Colonic mucosa (tissue), 4 donors: Measurements from ENCODE around the gene MYB. TPM values are rescaled to one million over a fixed set of nuclear protein-coding genes. Genes with fewer than 3 reads are reported as not detected.

ENCODE experiments used
- DNase-seq: peaks from one replicate; pipeline ENCODE4 v3.0.0-alpha.2; 2020
- H3K27ac ChIP-seq: fragments of 200-600 bp; one replicate; pipeline ENCODE4 v1.8.0; 2021
- H3K27me3 ChIP-seq: fragments of 200-600 bp; one replicate; pipeline ENCODE4 v1.8.0; 2021
- H3K36me3 ChIP-seq: fragments of 200-600 bp; one replicate; pipeline ENCODE4 v1.8.0; 2021
- H3K4me1 ChIP-seq: fragments of 200-600 bp; one replicate; pipeline ENCODE4 v1.8.0; 2021; ENCODE audit warnings: mild to moderate bottlenecking
- H3K4me3 ChIP-seq: fragments of 200-600 bp; one replicate; pipeline ENCODE4 v1.8.0; 2021
- H3K9ac ChIP-seq, 2 donors: one replicate each; pipeline ENCODE4 v1.7.0; 2013; ENCODE audit warnings: control low read depth in 2 of 2, low read depth in 2 of 2, low read length in 2 of 2
- H3K9me3 ChIP-seq: fragments of 200-600 bp; one replicate; pipeline ENCODE4 v1.8.0; 2021
- intact Hi-C: fragments of 100-400 bp; cut with DNase I; formaldehyde crosslinking; loops from one replicate; pipeline ENCODE4 v1.14.1; 2022
- total RNA-seq, 2 donors: library from RNA; stranded (reverse); fragmentation: NEBNext Ultra II Directional in 1 of 2; extraction: Animal tissue kit (Norgen Biotek cat#: 25700) in 1 of 2; gene quantifications; one replicate each; pipeline ENCODE4 v1.2.1, GENCODE V29; 2021
- TF ChIP-seq, protein P1 (sequence below): fragments of 200-600 bp; IDR thresholded peaks from one replicate; pipeline ENCODE4 v1.8.0; 2022; ENCODE audit warnings: antibody characterized with exemption, mild to moderate bottlenecking
- donor health status: healthy.
- donor health status: DM: no; HTN: no; CAD: no.
- donor health status: DM: no; HTN: no; CAD: no.

The MYB gene
- total RNA-seq, 2 donors from 2014 or later: 67.2 to 78.0 TPM

GRCh38 chr6:135227758-135228157 lies 46.6 kb downstream of the MYB start:
- no peaks in the 10 kb centered on the region for H3K27me3 ChIP-seq
- no peaks in the 10 kb centered on the region for H3K36me3 ChIP-seq
- no peaks in the 10 kb centered on the region for H3K4me1 ChIP-seq
- H3K9me3 ChIP-seq: no peaks in the 10 kb centered on the region
- H3K27ac ChIP-seq: no peak overlapping the region
- TF ChIP-seq, protein P1, sequence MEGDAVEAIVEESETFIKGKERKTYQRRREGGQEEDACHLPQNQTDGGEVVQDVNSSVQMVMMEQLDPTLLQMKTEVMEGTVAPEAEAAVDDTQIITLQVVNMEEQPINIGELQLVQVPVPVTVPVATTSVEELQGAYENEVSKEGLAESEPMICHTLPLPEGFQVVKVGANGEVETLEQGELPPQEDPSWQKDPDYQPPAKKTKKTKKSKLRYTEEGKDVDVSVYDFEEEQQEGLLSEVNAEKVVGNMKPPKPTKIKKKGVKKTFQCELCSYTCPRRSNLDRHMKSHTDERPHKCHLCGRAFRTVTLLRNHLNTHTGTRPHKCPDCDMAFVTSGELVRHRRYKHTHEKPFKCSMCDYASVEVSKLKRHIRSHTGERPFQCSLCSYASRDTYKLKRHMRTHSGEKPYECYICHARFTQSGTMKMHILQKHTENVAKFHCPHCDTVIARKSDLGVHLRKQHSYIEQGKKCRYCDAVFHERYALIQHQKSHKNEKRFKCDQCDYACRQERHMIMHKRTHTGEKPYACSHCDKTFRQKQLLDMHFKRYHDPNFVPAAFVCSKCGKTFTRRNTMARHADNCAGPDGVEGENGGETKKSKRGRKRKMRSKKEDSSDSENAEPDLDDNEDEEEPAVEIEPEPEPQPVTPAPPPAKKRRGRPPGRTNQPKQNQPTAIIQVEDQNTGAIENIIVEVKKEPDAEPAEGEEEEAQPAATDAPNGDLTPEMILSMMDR: no peak
- no peak overlapping the region for H3K4me3 ChIP-seq
- intact Hi-C loops: no loop called here
- DNase-seq: no peak
- no peak overlapping the region for H3K9ac ChIP-seq

DNA sequence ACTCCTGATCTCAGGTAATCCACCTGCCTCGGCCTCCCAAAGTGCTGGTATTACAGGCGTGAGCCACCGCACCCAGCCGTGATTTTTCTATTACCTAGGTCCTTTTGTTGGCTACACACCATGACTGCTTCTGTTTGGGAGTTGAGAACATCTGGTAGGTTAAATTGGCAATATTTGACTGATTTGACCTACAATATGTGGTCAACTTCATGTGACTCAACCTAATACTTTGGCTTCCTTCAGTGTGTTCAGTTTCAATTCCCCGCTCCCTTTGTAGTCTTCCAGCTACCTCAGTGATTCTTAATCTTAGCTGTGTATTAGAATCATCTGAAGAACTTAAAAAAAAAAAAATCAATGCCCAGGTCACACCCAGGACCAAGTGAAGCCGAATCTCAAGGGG lies 47.4 kb downstream of the MYB start:
- peaks cover 3% of the 10 kb centered on the region for H3K4me1 ChIP-seq
- H3K4me3 ChIP-seq: no peak overlapping the region
- TF ChIP-seq, protein P1: no peak
- no peaks in the 10 kb centered on the region for H3K27me3 ChIP-seq
- intact Hi-C loops: no loop called here
- no peak for DNase-seq
- H3K27ac ChIP-seq: no peak overlapping the region
- no peak overlapping the region for H3K9ac ChIP-seq
- no peaks in the 10 kb centered on the region for H3K9me3 ChIP-seq
- H3K36me3 ChIP-seq: no peaks in the 10 kb centered on the region

DNA sequence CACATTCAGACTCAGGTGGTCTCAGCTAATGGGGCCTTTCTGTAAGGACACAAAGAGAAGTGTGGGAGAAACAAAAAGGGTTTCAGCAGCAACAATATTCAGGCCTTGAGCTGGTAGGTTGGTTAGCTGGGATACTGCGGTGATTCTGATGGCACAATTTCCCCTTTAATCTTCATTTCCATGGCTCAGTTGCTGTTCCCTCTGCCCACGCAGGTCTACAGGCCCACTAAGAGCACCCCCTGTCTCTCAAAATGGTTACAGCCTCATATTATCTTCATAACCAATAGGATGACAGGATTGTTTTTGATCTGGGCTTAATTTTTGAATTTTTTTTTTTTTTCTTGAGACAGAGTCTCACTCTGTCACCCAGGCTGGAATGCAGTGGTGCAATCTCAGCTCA lies 48.9 kb downstream of the MYB start:
- Histone ChIP-seq H3K9me3 (no peaks in the 10 kb centered on the region), H3K27me3 (no peaks in the 10 kb centered on the region), H3K9ac (no peak overlapping the region), H3K4me1 (peaks cover 10% of the 10 kb centered on the region), H3K4me3 (no peak overlapping the region), H3K36me3 (no peaks in the 10 kb centered on the region), H3K27ac (no peak overlapping the region)
- intact Hi-C loops: no loop called here
- TF ChIP-seq, protein P1: no peak
- no peak for DNase-seq

GRCh38 chr6:135230711-135231468 lies 49.8 kb downstream of the MYB start:
- Histone ChIP-seq H3K4me1 (peaks cover 10% of the 10 kb centered on the region), H3K9ac (no peak overlapping the region), H3K27me3 (no peaks in the 10 kb centered on the region), H3K4me3 (no peak overlapping the region), H3K36me3 (no peaks in the 10 kb centered on the region), H3K9me3 (no peaks in the 10 kb centered on the region), H3K27ac (peak overlapping the region; percentile 32)
- DNase-seq: no peak
- TF ChIP-seq, protein P1: no peak
- intact Hi-C loops: no loop called here

DNA sequence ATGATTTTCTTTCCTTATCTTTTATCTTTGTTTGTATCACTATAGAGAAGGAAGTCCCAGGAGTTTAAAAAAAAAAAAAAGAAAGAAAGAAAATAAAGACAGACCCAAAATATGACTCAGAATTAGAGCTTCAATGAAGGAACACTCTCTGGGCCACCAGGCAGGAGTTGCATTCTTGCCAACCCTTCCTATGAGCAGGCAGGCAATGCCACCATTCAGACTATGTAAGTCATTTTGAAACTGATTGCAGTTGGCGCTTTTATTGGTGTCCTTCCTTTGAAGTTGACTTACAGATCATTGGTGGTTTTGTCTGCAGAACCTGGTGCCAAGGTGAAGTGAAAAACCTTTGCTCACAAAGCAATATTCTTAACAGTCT lies 50.3 kb downstream of the MYB start:
- Histone ChIP-seq H3K9ac (no peak overlapping the region), H3K36me3 (no peaks in the 10 kb centered on the region), H3K27me3 (no peaks in the 10 kb centered on the region), H3K4me1 (peaks cover 10% of the 10 kb centered on the region), H3K27ac (peak overlapping the region; percentile 32), H3K9me3 (no peaks in the 10 kb centered on the region), H3K4me3 (no peak overlapping the region)
- peak; percentile 53 for DNase-seq
- TF ChIP-seq, protein P1: no peak
- intact Hi-C loops: no loop called here
